K562 (cell line): Measurements from ENCODE around the gene MYL11. TPM values are rescaled to one million over a fixed set of nuclear protein-coding genes. Genes with fewer than 3 reads are reported as not detected.
A peak's percentile ranks its signal among the peaks of the same experiment; 100 is the strongest.

Experiments
- BRD9 ChIP-seq: fragments of 450-650 bp; IDR thresholded peaks from 2 replicates; pipeline ENCODE4 v1.6.1; 2018; ENCODE audit warnings: low read depth; ENCODE audit not compliant: partially characterized antibody
- CREB3 ChIP-seq: fragments of 450-650 bp; conservative IDR thresholded peaks from 2 replicates; pipeline ENCODE4 v1.6.1; 2016; ENCODE audit warnings: missing genetic modification characterization, low read depth, mild to moderate bottlenecking, missing compliant biosample characterization, moderate library complexity
- CTBP1 ChIP-seq: fragments of 450-650 bp; IDR thresholded peaks from 2 replicates; pipeline ENCODE4 v1.6.1; 2016; ENCODE audit warnings: borderline replicate concordance
- DPF2 ChIP-seq: fragments of 450-650 bp; IDR thresholded peaks from 2 replicates; pipeline ENCODE4 v1.6.1; 2016
- E2F6 ChIP-seq, 2 experiments: IDR thresholded peaks; 2 replicates each; pipeline ENCODE4 v1.6.1; 2011; ENCODE audit warnings: borderline replicate concordance in 1 of 2, control low read depth in 1 of 2, low read depth in 1 of 2, low read length in 1 of 2, mild to moderate bottlenecking in 1 of 2, mixed read lengths in 1 of 2, moderate library complexity in 1 of 2; ENCODE audit not compliant: insufficient read depth in 1 of 2, insufficient read length in 1 of 2, poor library complexity in 1 of 2, severe bottlenecking in 1 of 2; ENCODE audit errors: extremely low read depth in 1 of 2
- ELK3 ChIP-seq: fragments of 450-650 bp; formaldehyde crosslinking; IDR thresholded peaks from 2 replicates; pipeline ENCODE4 v1.4.0; 2020; ENCODE audit warnings: mild to moderate bottlenecking
- HDGF ChIP-seq: fragments of 450-650 bp; IDR thresholded peaks from 2 replicates; pipeline ENCODE4 v1.6.1; 2016
- KAT2B ChIP-seq: IDR thresholded peaks from one replicate; pipeline ENCODE4 v1.6.1; 2012; ENCODE audit warnings: low read depth, mild to moderate bottlenecking, control low read depth, inconsistent platforms, low read length, moderate library complexity
- KDM4B ChIP-seq, 2 experiments: fragments of 450-650 bp in 1 of 2; sonication (generic) in 1 of 2; IDR thresholded peaks; 2 replicates each; pipeline ENCODE4 v1.6.1; 2016 to 2017; ENCODE audit warnings: borderline replicate concordance in 2 of 2, antibody characterized with exemption in 1 of 2, low read depth in 1 of 2, mild to moderate bottlenecking in 1 of 2
- MBD1 ChIP-seq: fragments of 250-450 bp; sonication (Bioruptor Pico); IDR thresholded peaks from 2 replicates; pipeline ENCODE4 v1.8.0; 2022; ENCODE audit warnings: inconsistent platforms
- MNT ChIP-seq, 2 experiments: fragments of 450-650 bp; conservative IDR thresholded peaks; 2 replicates each; pipeline ENCODE4 v1.6.1; 2017; ENCODE audit warnings: mild to moderate bottlenecking in 2 of 2, moderate library complexity in 2 of 2
- NFE2L1 ChIP-seq: fragments of 450-650 bp; IDR thresholded peaks from 2 replicates; pipeline ENCODE4 v1.6.1; 2016; ENCODE audit warnings: missing genetic modification characterization, low read depth, mild to moderate bottlenecking, missing compliant biosample characterization, moderate library complexity, borderline replicate concordance
- POLR2B ChIP-seq: fragments of 450-650 bp; IDR thresholded peaks from 2 replicates; pipeline ENCODE4 v1.6.1; 2018; ENCODE audit warnings: low read depth; ENCODE audit not compliant: partially characterized antibody
- SRF ChIP-seq, 2 experiments: fragments of 250-450, 450-650 bp in 1 of 2; sonication (Bioruptor Pico) in 1 of 2; sonication (generic) in 1 of 2; formaldehyde crosslinking; IDR thresholded peaks; 2 replicates each; pipeline versions ENCODE4 v1.5.0 to v1.5.1; 2020 to 2022; ENCODE audit warnings: mild to moderate bottlenecking in 1 of 2, missing genetic modification reagents in 1 of 2
- TFAP4 ChIP-seq: sonication (generic); formaldehyde crosslinking; IDR thresholded peaks from 2 replicates; pipeline ENCODE4 v1.8.0; 2022; ENCODE audit warnings: missing genetic modification reagents, mild to moderate bottlenecking, moderate library complexity, borderline replicate concordance
- TGIF2 ChIP-seq: sonication (generic); formaldehyde crosslinking; IDR thresholded peaks from 2 replicates; pipeline ENCODE4 v1.8.1; 2022; ENCODE audit warnings: mild to moderate bottlenecking, missing genetic modification reagents, moderate library complexity
- ZC3H8 ChIP-seq: fragments of 450-650 bp; IDR thresholded peaks from 2 replicates; pipeline ENCODE4 v1.6.1; 2017
- polyA plus RNA-seq, 8 experiments: library from polyadenylated mRNA; depleted of rRNA in 4 of 8; stranded (reverse) in 5 of 8; unstranded in 3 of 8; fragments of >200 nt; fragmentation: Nextera tagmentation in 2 of 8; fragmentation: Illumina TruSeq in 1 of 8; extraction: Ambion mirVana in 2 of 8; extraction: Trizol in 1 of 8; gene quantifications; 2 replicates each; pipeline versions ENCODE4 v1.2.1 to v1.2.3, GENCODE V29; 2011 to 2014; ENCODE audit warnings: inconsistent platforms in 1 of 8, missing spikeins in 1 of 8
- total RNA-seq, 7 experiments: library from RNA; depleted of rRNA in 6 of 7; stranded (reverse); fragments of >200 nt in 6 of 7; fragmentation: Illumina TruSeq in 2 of 7; extraction: Trizol in 2 of 7; gene quantifications; 2 replicates each; pipeline versions ENCODE4 v1.2.1 to v1.2.3, GENCODE V29; 2011 to 2021; ENCODE audit warnings: low replicate concordance in 1 of 7

Gene MYL11
- total and polyA plus RNA-seq, 9 of the 15 experiments (the other 6 are each of a cell fraction or from before 2014, with no cell fraction given): 0.31 to 1.5 (median 0.73) TPM; not detected in 4

GRCh38 chr16:30355144-30355953 lies 19.3 kb upstream of the MYL11 start, which contains the start of gene CD2BP2 (continued):
- TF ChIP-seq ELK3 (CRISPR knock-in tag) (no peak), HDGF (no peak), TGIF2 (CRISPR knock-in tag) (no peak), TFAP4 (CRISPR knock-in tag) (peak; percentile 68; the same call in 1 of the 2 replicates), MNT (conservative IDR thresholded peaks at IDR 0.05) (peak; percentile 86 to 94), BRD9 (no peak), MBD1 (CRISPR knock-in tag) (no peak), NFE2L1 (no peak), E2F6 (IDR thresholded peaks at IDR 0.05; ENCODE audit: borderline replicate concordance in 1 of 2, extremely low read depth in 1 of 2, insufficient read depth in 1 of 2, insufficient read length in 1 of 2, low read depth in 1 of 2, low read length in 1 of 2, poor library complexity in 1 of 2, severe bottlenecking in 1 of 2) (peak; percentile 92 to 95), CTBP1 (peak; percentile 46; the same call in 1 of the 2 replicates), ZC3H8 (no peak), CREB3 (tag) (no peak), KDM4B (IDR thresholded peaks at IDR 0.05; ENCODE audit: borderline replicate concordance in 2 of 2, low read depth in 1 of 2) (peak in 1 of 2 experiments; percentile 83; a peak in 1 of 4 replicates), SRF (CRISPR knock-in tag; IDR thresholded peaks at IDR 0.05) (no peak), KAT2B (no peak), POLR2B (peak; percentile 31), DPF2 (0 out of 2 replicates have a peak, but pooled peaks have one; percentile 56)
